Activated CD4-positive, alpha-beta T cell treated with anti-CD3 and anti-CD28 coated beads for 24 hours (primary cell): ENCODE results near the gene PEX14.
"Not testable (repeated sequence)": the region's sequence is repeated elsewhere in the genome, so short reads cannot be mapped to it uniquely, and the experiment has no call there.

ENCODE experiments used
- DNase-seq, 2 donors: peaks; one replicate each; pipeline ENCODE4 v3.0.0-alpha.2; 2020; ENCODE audit warnings: low read depth in 2 of 2

Gene PEX14

DNA sequence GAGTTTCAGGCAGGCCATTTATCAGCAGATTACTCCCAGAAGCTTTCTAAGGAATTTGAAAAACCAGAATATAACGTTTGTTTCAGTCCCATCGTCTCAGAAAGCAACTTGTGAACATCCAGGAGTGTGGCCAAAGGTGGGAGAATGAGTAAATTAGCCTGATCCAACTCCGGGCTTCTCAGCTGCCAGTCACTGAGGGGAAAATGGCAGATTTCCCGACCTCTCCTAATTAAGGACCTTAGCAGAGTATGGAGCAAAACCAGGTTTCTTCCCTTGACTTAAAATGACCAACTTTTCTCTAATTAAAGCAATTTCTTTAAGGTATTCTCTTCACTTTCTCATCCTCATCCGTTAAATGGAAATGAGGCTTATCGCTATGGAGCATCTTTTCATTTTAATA lies 23.9 kb upstream of the PEX14 start:
- no peak for DNase-seq

GRCh38 chr1:10451287-10451686 lies 23.5 kb upstream of the PEX14 start:
- no peak for DNase-seq

- no peak for DNase-seq
Observed at GRCh38 chr1:10456048-10456447, 18.7 kb upstream of the PEX14 start.

GRCh38 chr1:10456661-10457060 lies 18.1 kb upstream of the PEX14 start:
- no peak for DNase-seq

DNA sequence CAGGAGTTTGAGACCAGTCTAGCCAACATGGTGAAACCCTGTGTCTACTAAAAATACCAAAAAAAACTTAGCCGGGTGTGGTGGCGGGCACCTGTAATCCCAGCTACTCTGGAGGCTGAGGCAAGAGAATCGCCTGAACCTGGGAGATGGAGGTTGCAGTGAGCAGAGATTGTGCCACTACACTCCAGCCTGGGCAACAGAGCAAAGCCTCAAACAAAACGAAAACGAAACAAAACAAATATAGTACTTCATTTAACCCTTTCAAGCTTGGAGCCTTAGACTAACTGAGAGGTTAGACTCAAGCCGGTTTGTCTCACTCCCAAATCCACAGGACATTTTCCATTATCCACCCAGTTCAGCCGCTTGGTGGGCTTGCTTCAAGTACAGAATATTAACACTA lies 17.3 kb upstream of the PEX14 start:
- not testable (repeated sequence) for DNase-seq

DNA sequence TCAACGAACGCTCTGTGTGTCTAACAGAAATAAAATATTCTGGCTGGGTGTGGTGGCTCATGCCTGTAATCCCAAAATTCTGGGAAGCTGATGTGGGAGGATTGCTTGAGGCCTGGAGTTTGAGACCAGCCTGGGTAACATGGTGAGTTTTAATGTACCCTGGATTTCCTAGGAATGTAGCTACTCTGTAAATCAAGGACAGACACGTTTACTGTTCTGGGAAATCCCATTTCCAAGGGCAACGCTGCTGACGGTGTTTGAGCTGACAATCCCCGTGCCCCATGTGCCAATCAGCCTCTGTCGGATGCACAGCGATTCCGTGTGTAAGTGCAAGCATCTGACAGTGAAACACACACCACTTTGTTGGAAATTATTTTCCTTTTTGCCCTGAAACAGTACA lies 16.9 kb upstream of the PEX14 start:
- DNase-seq, result no peak

GRCh38 chr1:10459184-10459583 lies 15.6 kb upstream of the PEX14 start:
- DNase-seq, result no peak

GRCh38 chr1:10467078-10467477 lies 7.7 kb upstream of the PEX14 start:
- no peak for DNase-seq

DNA sequence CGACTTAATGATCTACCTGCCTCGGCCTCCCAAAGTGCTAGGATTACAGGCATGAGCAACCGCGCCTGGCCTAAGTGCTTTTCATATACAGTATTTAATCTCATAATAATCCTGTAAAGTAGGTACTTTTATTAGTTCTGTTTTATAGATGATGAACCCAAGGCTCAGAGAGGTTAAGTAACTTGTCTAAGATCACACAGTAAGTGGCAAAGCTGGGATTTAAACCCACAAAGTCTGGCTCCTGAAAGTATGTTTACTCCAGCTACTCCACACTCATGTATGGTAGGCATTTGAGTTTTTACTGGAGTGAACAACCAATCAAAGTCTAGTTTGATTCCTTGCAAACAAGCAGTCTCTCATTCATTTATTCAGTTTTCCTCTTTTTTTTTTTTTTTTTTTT lies 4.7 kb upstream of the PEX14 start:
- no peak for DNase-seq

- no peak for DNase-seq
Observed at GRCh38 chr1:10471411-10472219, 3.1 kb upstream of the PEX14 start.

DNA sequence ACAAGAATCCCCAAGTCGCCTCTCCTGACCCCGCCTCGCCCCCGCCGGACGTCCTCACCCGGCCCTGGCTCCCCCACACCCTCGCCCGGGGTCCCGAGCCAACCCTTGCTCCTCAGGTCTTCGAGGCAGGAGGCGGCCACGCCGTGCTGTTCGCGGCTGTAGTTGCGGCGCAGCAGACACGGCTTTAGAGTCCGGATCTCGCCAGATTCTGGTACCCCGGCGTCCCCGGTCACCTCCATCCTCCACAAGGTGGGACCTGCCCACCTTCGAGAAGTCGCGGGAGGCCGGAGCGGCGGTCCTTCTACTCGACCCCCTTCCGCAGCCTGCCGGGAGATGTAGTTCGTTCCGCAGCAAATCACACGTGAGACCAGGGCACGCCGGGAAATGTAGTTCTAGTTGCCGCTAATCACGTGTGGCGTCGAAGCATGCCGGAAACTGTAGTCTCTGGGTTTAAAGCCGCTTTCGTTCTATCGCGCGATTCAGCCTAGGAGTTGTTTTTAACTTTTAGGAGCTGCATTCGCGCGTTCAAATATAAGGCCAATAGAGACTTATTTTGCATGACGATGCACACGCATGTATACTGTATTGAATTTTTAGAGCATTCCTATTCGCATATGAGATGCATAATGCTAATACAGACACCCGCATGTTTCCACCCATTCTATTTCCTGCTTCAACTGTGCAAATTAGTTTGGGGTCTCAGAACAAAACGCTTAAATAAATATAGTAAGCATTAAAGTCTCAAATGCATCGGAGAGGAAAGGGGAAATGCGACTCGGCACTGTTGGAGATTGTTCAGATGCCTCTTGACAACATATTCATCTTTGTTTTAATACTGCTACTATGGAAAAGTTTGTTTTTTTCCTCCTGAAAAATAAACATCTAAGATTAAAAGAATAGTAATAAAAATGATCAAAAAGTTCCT lies 2.3 kb upstream of the PEX14 start, which contains the start of gene DFFA:
TSS of gene DFFA (minus strand) at position 310 of the 925 bp plus-strand sequence. CDS start at position 239, 71 bp downstream.
- DNase-seq, result peak; percentile 77 to 87

DNA sequence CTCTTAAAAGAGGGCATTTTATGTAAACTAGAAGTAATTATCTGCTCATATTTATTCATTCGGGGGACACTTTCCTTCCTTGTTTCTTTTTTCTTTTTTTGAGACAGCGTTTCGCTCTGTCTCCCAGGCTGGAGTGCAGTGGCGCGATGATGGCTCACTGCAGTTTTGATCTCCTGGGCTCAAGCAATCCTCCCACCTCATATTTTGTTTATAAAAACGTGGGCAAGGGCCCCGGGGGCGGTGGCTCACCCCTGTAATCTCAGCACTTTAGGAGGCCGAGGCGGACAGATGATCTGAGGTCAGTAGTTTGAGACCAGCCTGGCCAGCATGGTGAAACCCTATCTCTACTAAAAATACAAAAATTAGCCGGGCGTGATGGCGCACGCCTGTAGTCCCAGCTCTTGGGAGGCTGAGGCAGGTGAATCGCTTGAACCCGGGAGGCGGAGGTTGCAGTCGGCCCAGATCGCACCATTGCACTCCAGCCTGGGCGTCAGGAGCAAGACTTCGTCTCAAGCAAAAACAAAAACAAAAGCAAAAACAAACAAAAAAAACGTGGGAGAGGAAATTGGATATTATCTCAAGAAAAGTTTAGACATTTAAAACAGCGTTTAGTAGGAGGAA lies 1.5 kb upstream of the PEX14 start:
- no peak for DNase-seq

DNA sequence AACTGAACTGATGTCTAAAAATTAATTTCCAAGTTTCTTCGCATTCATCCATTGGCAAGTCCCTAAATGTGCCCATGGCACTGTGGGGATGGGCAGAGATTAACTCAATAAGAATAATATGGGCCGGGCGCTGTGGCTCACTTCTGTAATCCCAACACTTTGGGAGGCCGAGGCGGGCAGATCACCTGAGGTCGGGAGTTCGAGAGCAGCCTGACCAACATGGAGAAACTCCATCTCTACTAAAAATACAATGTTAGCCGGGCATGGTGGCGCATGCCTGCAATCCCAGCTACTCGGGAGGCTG lies 489 bp upstream of the PEX14 start:
- not testable (repeated sequence) for DNase-seq

DNA sequence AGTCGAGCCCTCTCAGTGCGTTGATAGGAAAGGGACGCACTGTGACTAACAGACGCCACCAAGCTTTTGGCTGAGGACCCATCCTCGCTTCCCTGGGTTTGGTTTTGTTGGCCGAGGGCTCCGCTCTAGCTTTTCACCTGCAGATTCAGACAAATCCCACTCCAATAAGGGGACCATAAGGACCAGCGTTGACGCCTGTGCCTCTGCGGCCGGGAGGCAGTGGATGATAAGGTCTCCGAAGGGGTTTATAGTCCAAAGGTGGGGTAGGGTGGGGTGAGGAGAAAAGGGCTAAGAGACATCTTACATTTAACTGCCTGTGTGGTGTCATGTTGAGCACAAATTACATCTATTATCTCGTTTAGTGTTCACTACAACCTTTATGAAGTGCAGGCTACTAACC lies 760 bp downstream of the PEX14 start:
- DNase-seq, result no peak

DNA sequence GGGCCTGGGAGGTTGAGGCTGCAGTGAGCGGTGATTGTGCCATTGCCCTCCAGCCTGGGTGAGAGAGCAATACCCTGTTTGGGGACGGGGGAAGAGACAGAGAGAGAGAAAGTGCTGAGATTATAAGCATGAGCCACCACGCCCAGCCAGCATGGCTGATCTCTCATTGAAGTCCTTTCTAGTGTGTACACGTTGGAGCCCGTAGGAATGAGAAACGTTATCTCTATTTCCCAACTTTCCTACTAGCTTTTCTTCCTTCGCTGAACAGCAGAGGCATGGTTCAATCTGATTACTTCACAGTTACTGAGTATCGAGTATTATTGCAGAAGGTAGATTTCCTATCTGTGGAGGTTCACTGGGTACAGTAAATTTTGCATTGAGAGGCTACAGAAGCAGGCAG lies 4.5 kb downstream of the PEX14 start:
- no peak for DNase-seq

GRCh38 chr1:10480614-10481013 lies 5.9 kb downstream of the PEX14 start:
- no peak for DNase-seq

- no peak for DNase-seq
Observed at GRCh38 chr1:10484521-10484920, 9.8 kb downstream of the PEX14 start.

- no peak for DNase-seq
Observed at GRCh38 chr1:10489291-10490055, 14.7 kb downstream of the PEX14 start.

GRCh38 chr1:10490286-10490970 lies 15.7 kb downstream of the PEX14 start:
- no peak for DNase-seq

DNA sequence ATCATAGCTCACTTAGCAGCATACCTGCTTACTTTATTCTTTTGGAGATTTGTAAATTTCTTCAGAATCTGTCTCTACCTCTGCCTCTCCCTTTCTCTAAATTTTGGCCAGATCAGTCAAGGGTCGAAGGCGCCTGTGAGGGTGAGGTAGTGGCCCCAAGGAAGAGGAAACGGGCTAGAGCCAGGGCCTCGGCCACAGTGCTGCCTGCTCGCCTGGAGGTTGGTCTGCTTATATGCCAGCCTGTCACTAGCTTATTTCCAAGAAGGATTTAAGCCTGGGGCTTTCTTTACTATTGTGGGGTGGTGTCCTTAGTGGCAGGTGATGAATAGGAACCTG lies 19.6 kb downstream of the PEX14 start:
- no peak for DNase-seq

DNA sequence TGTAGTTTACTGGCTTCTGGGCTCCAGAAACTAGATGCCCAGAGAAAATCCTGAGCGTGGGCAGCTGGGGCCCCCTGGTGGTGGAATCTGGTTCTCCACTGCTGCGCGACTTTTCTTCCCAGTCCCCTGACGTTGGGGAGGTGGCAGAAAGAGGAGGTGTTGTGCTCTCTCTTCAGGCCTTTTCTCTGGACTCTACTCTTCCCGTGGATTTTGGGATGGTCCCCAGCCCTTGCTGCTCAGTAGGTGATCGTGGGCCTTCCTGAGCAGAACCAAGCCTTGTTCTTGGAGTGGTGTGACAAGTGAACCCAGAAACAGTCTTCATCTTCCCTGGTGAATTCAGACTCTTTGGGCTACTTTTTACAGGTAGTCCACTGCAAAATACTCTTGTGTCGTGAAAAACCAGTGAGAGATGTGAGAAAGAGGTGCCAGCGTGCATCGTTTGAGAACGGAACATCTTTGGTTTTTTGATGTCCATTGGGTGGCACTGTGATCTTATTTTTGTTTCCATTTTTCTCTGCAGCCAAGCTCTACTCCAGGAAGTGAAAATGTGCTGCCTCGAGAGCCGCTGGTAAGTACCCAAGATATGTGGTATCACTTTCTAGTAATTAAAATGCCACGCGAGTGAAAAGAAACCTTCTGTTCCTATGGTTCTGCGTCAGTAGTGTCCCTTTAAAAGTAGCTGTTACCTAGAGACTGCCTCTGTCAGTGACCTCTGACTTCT lies 20.2 kb downstream of the PEX14 start:
- DNase-seq, result peak; percentile 74 to 79
